ENCODE data around the gene MBD5.

MBD5 gene

DNA sequence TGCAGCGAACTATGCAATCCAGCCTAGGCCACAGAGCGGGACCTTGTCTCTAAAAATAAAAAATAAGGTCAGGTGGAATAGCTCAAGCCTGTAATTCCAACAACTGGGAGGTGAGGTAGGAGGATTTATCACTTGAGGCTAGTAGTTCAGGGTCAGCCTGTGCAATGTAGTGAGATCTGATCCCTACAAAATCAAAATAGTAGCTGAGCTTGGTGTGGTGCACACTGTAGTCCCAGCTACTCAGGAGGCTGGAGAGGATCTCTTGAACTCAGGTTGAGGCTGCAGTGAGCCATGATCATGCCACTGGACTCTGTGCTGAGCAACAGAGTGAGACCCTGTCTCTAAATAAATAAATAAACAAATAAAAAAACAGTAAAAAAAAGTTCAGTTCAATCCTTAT, 5.7 kb downstream of the MBD5 start:
- DNase-seq, result no peak

DNA sequence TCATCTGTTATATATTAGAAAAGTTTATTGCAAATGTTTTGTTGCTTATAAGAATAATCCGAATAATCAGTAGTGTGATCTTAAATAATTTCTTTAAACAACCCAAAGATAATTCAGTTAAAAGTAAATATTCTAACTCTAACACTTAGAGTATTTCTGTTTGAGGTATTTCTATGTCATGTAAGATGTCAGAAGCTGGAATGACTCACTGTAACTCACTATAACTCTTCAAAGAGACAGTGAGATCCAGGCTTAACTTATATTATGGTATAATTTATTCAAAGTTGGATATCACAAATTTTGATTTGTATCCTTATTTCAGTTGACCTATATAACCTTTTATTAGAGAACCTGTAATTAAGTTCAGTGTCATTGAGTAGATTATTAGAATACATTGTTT, 6.9 kb downstream of the MBD5 start:
- DNase-seq, result no peak

DNA sequence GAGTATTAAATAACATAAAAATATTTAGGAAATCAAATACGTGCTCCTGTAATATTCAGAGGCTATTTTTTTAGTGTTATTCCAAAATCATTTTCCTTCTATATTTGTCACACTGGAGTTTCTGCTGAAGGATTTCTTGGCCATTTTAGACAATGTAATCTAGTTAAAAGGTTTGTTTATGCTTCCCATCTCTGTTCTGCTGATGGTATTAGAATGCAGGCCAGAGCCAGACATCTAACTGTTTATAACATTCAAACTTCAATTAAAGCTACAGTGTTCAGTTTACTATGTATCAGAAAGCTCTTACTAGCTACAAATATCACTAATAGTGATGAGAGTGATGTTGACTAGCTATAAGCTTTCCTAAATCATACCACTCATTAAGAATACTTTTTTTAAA, 7.9 kb downstream of the MBD5 start:
- no peak for DNase-seq

DNA sequence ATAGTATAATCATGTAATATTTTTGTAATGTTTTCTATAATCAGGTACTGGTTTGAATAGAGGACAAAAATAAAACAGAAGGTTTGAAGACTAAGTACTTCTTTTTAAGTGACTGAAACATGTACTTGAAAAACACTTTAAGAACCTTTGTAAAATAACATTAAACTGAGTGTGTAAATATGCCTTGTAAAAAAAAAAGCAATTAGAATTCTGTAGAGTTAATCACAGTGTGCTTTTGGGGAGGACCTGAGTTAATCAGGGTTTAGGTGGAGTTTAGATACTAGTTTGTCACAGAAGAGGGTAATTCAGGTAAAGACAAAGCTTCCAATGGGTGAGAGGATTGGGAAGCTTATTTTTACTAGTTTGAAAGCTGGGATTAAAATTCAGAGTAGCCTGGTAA, 10.3 kb downstream of the MBD5 start:
- no peak for DNase-seq

DNA sequence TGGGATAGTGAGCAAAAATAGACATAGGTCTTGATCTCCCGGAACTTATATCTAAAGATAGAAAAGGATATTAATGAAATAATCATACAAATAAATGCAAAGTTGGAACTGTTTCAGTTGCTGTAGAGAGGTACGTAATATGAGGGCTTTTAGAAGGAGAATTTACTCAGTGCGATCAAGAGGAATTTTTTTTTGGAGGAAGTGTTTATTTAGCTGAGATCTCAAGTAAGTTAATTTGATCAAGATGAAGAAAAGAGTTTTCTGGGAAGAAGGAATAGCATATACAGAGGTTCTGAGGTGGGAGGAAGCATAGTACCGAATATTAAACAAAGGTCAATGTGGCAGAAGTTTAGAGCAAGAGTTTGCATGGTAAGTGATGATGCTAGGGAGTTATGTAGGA, 11.3 kb downstream of the MBD5 start:
- DNase-seq, result no peak

DNA sequence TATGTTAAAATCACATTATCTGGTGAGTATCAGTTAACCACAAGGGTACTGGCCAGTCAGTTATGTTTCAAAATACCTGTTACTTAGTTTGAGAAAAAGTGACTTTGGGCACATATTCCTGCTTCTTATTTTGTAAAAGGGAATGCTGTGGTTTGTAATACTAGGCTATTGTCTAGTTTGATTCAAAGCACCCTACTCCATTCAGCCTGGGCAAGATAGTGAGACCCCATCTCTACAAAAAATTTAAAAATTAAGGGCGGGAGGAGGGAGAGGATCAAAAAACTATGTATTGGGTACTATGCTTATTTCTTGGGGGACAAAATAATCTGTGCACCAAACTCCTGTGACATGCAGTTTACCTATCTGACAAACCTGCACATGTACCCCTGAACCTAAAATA, 18.9 kb downstream of the MBD5 start:
- no peak for DNase-seq

DNA sequence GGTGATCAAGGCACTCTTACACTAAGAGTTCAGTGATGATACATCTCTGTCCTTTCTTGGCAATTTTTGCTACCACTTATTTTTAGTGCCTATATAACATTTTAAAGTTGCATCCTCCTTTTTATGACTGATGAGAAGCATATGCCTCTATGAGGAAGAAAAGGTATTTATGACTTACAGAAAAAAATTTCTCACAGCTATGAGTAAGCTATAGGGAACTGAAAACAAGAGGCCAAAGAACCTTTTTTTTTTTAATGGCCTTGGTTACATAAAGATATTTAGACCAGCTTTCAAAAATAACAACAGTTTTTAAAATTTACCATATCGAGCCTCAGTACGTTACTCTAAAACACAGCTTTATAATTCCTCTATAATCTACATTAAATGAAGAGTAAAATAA, 21.3 kb downstream of the MBD5 start:
- DNase-seq, result no peak

DNA sequence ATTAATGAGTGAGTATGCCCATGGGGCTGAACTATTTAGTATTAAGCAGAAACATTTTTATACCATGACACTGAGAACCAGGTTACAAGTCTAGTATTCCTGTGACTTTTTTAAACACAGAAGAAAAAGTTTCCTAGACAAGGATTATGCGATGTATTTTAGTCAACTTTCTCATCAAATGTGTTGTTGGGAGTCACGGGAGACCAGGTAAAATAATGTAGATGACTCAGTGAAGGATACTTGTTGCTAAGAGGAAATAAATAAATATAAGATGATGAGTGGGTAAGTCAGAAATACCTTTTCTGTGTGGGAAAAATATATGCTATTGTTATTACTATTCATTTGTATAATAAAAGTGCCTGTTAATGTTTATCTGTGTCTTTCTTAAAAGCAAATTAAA, 23.4 kb downstream of the MBD5 start:
- no peak for DNase-seq

- no peak for DNase-seq
Observed at GRCh38 chr2:148046802-148047201, 25.9 kb downstream of the MBD5 start.

- DNase-seq, result no peak
Observed at GRCh38 chr2:148048475-148049221, 27.8 kb downstream of the MBD5 start.

DNA sequence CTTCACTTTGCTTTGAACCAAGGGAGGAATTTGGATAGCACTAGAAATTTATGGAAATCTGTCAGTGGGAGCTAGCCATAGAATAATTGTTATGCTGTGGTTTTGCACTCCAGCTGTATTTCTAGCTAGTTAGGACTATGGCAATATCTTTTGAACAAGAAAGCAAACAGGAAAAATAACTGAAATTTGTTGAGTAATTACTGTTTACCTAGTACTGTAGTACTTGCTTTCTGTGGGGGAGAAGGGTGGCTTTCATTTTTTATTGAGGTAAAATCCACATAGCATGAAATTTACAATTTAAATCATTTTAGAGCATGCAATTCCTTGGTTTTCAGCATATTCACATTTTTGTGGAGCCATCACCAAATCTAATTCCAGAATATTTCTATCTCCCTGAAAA, 28.4 kb downstream of the MBD5 start:
- no peak for DNase-seq

DNA sequence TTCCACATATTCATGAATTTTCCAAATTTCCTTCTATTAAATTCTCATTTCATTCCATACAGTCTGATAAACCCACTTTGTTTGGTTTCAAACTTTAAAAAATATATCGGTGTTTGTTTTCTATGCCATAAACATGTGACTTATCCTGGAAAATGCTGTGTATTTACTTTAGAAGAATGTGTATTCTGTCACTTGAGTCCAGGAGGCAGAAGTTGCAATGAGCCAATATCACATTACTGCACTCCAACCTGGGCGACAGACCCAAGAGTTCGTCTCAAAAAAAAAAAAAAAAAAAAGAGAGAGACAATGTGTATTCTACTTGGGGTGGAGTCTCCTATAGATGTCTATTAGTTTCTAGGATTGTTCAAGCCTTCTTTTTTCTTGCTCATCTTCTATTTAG, 31.8 kb downstream of the MBD5 start:
- no peak for DNase-seq

- no peak for DNase-seq
Observed at GRCh38 chr2:148058641-148059040, 37.8 kb downstream of the MBD5 start.

DNA sequence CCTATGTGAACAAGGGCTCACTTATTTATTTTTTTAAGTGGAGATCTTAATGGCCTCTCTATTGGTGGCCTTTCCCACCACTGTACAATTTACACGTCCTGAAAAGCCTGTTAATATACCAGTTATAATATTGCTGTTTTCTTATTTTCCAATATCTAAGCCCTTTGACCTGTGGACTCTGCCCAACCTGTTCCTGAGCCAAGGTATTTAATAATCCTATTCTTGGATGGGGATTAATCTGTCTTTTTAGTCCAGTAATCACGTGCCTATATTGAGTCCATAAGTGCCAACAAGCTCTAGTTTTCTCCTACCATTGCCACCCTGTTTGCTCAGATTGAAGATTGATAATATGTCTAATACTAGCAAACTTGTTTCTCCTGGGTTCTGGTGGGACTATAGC, 42.7 kb downstream of the MBD5 start:
- no peak for DNase-seq

GRCh38 chr2:148065936-148066335, 45.0 kb downstream of the MBD5 start:
- DNase-seq, result no peak

- DNase-seq, result no peak
Observed at GRCh38 chr2:148067801-148068200, 46.9 kb downstream of the MBD5 start.

DNA sequence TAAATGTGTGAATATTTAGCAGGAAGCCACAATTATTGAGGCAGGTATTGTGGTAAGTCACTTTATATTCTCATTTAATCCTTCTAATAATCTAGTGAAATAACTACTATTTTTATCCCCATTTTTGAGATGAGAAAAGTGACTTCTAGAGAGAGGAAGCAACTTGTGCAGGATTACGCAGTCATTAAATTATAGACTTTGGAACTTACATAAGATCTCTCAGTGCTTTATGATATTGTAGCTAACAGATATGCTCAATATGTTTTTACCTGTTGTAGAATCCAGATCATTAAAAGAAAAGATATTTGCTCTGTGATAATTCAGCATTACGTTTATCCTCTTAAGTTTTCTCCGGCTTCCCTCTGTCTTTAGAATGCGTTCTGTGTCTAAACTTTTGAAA, 50.5 kb downstream of the MBD5 start:
- DNase-seq, result no peak

DNA sequence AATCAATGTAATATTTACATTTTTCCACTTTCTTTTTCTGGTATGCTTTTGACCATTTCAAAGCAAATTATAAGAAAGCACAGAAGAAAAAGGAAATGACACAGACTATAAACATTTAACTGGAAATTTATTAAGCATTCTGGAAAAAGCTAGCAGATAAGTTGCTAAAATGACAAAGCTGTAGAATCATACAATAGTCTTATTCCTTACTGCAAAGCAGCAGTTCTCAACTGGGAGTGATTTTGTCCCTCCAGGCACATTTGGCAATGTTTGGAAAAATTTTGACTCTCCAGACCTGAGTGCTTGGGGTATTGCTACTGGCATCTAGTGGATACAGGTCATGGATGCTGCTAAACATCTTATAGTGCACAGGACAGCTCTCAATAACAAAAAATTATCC, 75.1 kb downstream of the MBD5 start:
- no peak for DNase-seq

DNA sequence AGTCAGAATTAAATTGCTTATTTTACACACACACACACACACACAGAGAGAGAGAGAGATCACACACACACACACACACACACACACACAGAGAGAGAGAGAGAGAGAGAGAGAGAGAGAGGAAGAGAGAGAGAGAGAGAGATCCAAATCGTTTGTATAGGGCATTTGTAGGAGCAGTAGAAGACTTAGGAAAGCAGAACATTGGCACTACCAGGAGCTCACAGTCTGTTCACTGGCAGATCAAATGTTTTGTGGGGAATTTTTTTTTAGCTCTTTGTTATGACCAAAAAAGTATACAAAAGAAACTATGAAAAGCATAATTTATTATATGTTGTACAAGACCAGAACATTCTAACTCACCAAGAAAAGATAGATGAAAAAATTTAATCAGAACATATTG, 81.8 kb downstream of the MBD5 start:
- DNase-seq, result no peak

DNA sequence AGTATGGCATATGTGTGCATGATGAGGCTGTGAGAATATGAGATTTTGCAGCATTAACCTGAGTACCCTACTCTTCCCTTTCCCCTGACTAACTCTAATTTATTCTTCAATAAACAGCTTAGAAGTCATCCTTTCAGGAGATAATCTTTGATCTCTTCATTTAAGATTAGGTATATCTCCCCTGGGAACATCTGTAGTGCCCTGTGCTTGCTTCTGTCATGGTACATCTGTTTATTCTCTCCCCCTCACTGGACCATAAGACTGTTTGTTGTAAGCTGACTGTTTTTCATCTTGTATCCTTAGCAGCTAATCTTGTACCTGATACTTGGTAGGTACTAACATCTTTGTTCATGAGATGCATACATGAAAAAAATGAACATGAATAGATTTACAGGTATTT, 83.1 kb downstream of the MBD5 start:
- no peak for DNase-seq

DNA sequence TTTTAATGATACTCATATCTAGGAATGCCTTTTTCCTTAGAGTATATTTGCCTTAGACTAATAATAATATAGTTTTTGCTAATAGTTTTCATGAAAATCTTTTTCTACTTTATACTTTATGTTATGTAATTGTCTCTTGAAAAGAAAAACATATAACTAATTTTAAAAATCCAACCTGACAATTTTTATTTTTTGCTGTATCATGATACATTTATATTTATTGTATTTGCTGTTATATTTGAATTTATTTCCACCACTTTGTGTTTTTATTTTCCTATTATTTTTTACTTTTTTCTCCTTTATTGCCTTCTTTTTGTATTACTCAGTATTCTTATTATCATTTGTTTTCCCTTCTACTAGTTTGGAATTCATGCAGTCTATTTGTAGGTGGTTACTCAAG, 85.4 kb downstream of the MBD5 start:
- no peak for DNase-seq

- no peak for DNase-seq
Observed at GRCh38 chr2:148108385-148108784, 87.5 kb downstream of the MBD5 start.

DNA sequence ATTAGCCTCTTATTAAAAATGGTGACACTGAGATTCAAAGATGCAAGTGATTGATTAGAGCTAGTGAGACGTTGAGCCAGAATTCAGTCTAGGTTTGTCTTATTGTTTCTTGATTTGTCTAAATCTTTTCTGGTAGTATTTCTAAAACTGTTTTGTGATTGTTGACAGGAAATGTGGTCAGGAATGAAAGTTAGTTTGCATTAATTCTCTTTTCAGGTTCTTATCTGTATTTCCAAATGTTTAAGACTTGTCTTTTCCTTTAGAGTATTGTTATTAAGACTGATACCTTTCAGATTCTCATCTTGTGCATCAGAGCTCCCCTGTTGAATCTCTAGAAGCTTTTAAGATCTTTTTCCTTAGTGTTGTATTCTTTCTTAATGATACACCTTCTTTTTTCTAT, 89.3 kb downstream of the MBD5 start:
- no peak for DNase-seq

- no peak for DNase-seq
Observed at GRCh38 chr2:148122788-148123187, 101.9 kb downstream of the MBD5 start.

DNA sequence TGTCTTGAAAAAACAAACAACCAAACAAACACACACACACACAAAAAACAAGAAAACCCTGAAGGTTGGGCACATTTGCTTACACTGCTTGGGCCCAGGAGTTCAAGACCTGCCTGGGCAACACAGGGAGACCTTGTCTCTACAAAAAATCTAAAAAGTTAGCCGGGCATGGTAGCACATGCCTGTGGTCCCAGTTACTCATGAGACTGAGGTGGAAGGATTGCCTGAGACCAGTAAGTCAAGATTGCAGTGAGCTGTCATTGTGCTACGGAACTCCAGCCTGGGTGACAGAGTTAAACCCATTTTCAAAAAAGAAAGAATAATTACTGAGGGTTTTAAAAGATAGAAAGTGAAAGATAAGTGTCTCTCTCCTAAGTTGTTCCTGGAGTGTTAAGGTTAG, 103.4 kb downstream of the MBD5 start:
- no peak for DNase-seq

DNA sequence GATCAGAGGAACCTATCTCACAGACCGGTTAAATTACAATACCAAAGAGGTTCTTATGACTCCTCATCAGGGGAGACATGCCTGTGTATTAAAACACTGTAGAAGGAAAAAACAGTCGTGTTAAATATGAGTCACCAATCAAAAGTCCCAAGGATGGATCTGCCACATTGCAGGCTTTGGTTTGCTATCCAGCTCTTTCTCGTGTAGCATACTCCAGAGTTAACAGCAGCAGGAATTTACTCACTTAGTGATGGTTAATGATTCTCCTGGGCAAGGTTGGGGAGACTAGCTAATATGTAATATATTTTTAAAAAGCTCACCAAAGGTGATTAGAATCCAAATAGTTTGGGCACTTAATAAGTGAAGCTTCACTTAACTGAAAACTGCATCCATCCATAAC, 109.7 kb downstream of the MBD5 start:
- DNase-seq, result no peak
